Heart right ventricle (tissue), 16 donors: ENCODE results near the gene SLC27A1. TPM values are rescaled to one million over a fixed set of nuclear protein-coding genes. Genes with fewer than 3 reads are reported as not detected.

ENCODE experiments used
- ATAC-seq, 8 donors: fragments of 200-7000 bp; cut with Tn5 transposase; one replicate each; pipeline ENCODE4 v1.9.1; 2020; ENCODE audit warnings: mild to moderate bottlenecking in 8 of 8, moderate library complexity in 8 of 8, moderate number of reproducible peaks in 1 of 8
- DNase-seq, 2 donors: peaks; one replicate each; pipeline ENCODE4 v3.0.0-alpha.2; 2020
- H3K27ac ChIP-seq, 10 donors: fragments of 200-600 bp; sonication (generic) in 2 of 10; one replicate each; pipeline versions ENCODE4 v1.5.0 to v1.8.0; 2020 to 2022; ENCODE audit warnings: mild to moderate bottlenecking in 3 of 10
- H3K27me3 ChIP-seq, 7 donors: fragments of 200-600 bp; one replicate each; pipeline ENCODE4 v1.8.0; 2021 to 2022; ENCODE audit warnings: mild to moderate bottlenecking in 2 of 7
- H3K36me3 ChIP-seq, 9 donors: fragments of 200-600 bp; sonication (generic) in 1 of 9; one replicate each; pipeline versions ENCODE4 v1.5.0 to v1.8.0; 2020 to 2022; ENCODE audit warnings: mild to moderate bottlenecking in 2 of 9
- H3K4me1 ChIP-seq, 9 donors: fragments of 200-600 bp; sonication (generic) in 1 of 9; one replicate each; pipeline versions ENCODE4 v1.5.0 to v1.8.0; 2020 to 2022; ENCODE audit warnings: mild to moderate bottlenecking in 4 of 9
- H3K4me3 ChIP-seq, 10 donors: fragments of 200-600 bp; sonication (generic) in 2 of 10; one replicate each; pipeline versions ENCODE4 v1.5.0 to v1.8.0; 2020 to 2022; ENCODE audit warnings: mild to moderate bottlenecking in 7 of 10, moderate library complexity in 2 of 10
- H3K9me3 ChIP-seq, 11 donors: fragments of 200-600 bp in 10 of 11; sonication (generic) in 2 of 11; one replicate each; pipeline versions ENCODE4 v1.5.0 to v1.8.0; 2013 to 2022; ENCODE audit warnings: mild to moderate bottlenecking in 2 of 11, control low read depth in 1 of 11, moderate library complexity in 1 of 11
- CTCF ChIP-seq, 9 donors: fragments of 200-600 bp; sonication (generic) in 2 of 9; IDR thresholded peaks; one replicate each; pipeline versions ENCODE4 v1.5.0 to v1.8.0; 2021 to 2022; ENCODE audit warnings: antibody characterized with exemption in 9 of 9, mild to moderate bottlenecking in 5 of 9, moderate library complexity in 1 of 9
- WGBS, 2 donors: extraction: QIAGEN DNeasy Blood & Tissue Kit; methylation state at CpG; one replicate each; pipeline ENCODE4 v1.1.7; 2013; ENCODE audit warnings: inconsistent platforms in 1 of 2; 5-methylcytosine and 5-hydroxymethylcytosine counted together
- intact Hi-C, 10 donors: fragments of 100-400 bp; cut with DNase I; formaldehyde crosslinking; loops; one replicate each; pipeline versions ENCODE4 v1.11.1 to v1.14.2; 2022
- polyA plus RNA-seq, 2 donors: library from polyadenylated mRNA; stranded (reverse); fragments of 200-250 nt; gene quantifications; one replicate each; pipeline ENCODE4 v1.2.3, GENCODE V29; 2013
- total RNA-seq, 10 donors: library from RNA; stranded (reverse); fragmentation: NEBNext Ultra II Directional in 3 of 10; extraction: Animal tissue kit (Norgen Biotek cat#: 25700) in 3 of 10; gene quantifications; one replicate each; pipeline versions ENCODE4 v1.2.1 to v1.2.4, GENCODE V29; 2021 to 2023
- donor health status: Arrhythmogenic right ventricular cardiomyopathy.
- donor health status: ischemic (EF 13 %, LVEDD 7.1; RV severe dilation, severe dysfunction).
- donor health status: healthy with polysubstance abuse.
- donor health status: DM: no; HTN: yes; CAD: no.
- donor health status: DM: no; HTN: no; CAD: no.
- donor health status: ischemic (EF 25% LVEDD 6.9; RV normal size, moderate dysfunction).
- donor health status: ischemic (EF 25% LVEDD 5.7; RV mildly dilated, moderate dysfunction).
- donor health status: healthy.
- donor health status: DM: yes; HTN: yes; CAD: no.
- donor health status: Ischemic cardiomyopathy.
- donor health status: ischemic (EF 35%, LVEDD 5.7; RV mildly dilated, moderate dysfunction).
- donor health status: nonischemic (EF 11% LVEDD 7.7; RV severe dilation, severe dysfunction).
- donor health status: DM: yes; HTN: yes; CAD: no.
- donor health status: PGD.
- donor health status: ischemic (EF 29% LVEDD 5.4; RV normal size, mild dysfunction).
- donor health status: nonischemic (EF 23%, LVEDD 6.1; RV moderate dilation, normal function).

Gene SLC27A1
- total and polyA plus RNA-seq, 12 donors = 16.0 to 78.3 (median 47.2) TPM

GRCh38 chr19:17526922-17527321 is 56.6 kb downstream of the SLC27A1 start:
- Histone ChIP-seq H3K4me1 (peaks cover 0 to 24% (median 11%) of the 10 kb centered on the region in 9 donors), H3K27me3 (peaks cover 0 to 32% (median 7%) of the 10 kb centered on the region in 7 donors), H3K27ac (no peak overlapping the region), H3K36me3 (no peaks in the 10 kb centered on the region), H3K9me3 (peaks cover 0 to 11% (median 0%) of the 10 kb centered on the region in 11 donors), H3K4me3 (no peak overlapping the region)
- intact Hi-C loops = no loop called here
- WGBS, 2 donors = 65 to 69% methylated on average over 16 of the region's 16 CpGs
- no peak for DNase-seq
- ATAC-seq = no peak
- TF ChIP-seq CTCF (IDR thresholded peaks at IDR 0.05) = no peak

DNA sequence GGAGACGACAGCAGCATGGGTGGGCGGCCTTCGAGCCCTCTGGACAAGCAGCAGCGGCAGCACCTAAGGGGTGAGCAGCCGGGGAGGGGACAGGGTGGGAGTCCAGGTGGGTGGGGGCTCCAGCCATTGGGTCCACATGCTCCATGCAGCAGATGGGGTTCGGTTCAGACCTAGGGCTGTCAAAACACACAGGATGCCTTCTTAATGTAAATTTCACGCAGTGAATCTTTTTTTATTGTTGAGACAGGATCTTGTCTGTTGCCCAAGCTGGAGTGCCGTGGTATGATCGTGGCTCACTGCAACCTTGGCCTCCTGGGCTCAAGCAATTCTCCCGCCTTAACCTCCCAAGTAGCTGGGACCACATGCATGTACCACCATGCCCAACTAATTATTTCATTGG is 57.0 kb downstream of the SLC27A1 start:
- no peak for TF ChIP-seq CTCF (IDR thresholded peaks at IDR 0.05)
- Histone ChIP-seq H3K27ac (no peak overlapping the region), H3K4me3 (no peak overlapping the region), H3K36me3 (no peaks in the 10 kb centered on the region), H3K9me3 (peaks cover 0 to 11% (median 0%) of the 10 kb centered on the region in 11 donors), H3K27me3 (peaks cover 0 to 37% (median 7%) of the 10 kb centered on the region in 7 donors), H3K4me1 (peaks cover 0 to 20% (median 11%) of the 10 kb centered on the region in 9 donors)
- ATAC-seq (no peak), DNase-seq (no peak)
- intact Hi-C loops = no loop called here
- 72 to 82% methylated on average over 10 of the region's 10 CpGs for WGBS, 2 donors

DNA sequence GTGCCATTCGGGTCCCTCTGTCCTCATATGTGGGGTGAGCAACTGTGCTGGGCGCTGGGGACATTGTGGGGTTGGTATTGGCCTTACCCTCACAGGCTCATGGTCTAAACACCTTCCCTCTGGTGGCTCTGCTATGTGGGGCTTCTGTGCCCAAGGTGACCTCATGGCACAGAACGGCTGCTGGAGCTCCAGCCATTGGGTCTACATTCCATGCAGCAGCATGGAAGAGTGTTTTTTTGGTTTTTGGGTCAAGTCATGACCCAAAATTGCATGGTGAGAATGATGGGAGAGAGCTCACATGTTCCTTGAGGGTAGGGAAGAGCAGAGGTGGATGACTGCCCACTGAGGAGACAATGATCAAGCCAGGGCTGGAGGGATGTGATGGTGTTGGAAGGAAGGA is 58.3 kb downstream of the SLC27A1 start:
- TF ChIP-seq CTCF (IDR thresholded peaks at IDR 0.05) = no peak
- WGBS, 2 donors = 94 to 98% methylated on average over 3 of the region's 3 CpGs
- Histone ChIP-seq H3K27ac (no peak overlapping the region), H3K4me3 (no peak overlapping the region), H3K9me3 (peaks cover 0 to 11% (median 0%) of the 10 kb centered on the region in 11 donors), H3K36me3 (no peaks in the 10 kb centered on the region), H3K27me3 (peaks cover 0 to 37% (median 7%) of the 10 kb centered on the region in 7 donors), H3K4me1 (peaks cover 0 to 7% (median under 1%) of the 10 kb centered on the region in 9 donors)
- DNase-seq (no peak), ATAC-seq (no peak)
- intact Hi-C loops = no loop called here

DNA sequence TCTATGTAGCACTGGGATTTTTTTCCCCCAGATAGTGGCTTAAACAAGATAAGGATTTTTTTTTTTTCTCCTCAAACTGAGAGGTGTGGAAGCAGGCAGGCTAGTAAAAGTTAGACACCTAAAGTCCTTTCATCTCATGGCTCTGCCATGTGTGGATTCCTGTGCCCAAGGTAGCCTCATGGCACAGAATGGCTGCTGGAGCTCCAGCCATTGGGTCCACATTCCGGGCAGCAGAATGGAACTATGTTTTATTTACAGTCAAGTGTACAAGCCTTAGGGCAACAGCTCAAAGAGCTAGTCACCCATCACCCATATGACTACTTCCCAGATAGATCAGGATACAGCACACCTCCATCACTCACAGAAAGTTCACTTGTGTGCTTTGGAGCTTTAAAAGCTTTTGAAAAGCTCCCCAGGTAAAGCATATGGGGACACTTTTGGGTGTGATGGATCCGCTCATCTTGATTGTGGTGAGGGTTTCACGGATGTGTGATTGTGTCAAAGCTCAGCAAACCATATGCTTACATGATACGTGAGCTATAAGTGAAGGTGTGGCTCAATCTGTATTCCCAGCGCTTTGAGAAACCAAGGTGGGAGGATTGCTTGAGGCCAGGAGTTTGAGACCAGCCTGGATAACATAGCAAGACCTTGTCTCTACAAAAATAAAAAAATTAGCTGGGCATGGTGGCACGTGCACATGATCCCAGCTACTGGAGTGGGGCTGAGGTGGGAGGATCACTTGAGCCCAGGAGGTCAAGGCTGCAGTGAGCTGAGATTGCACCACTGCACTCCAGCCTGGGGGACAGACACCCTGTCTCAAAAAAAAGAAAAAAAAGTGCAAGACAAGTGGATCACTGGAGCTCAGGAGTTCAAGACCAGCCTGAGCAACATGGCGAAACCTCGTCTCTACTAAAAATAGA is 59.2 kb downstream of the SLC27A1 start:
- WGBS, 2 donors = 76 to 77% methylated on average over 8 of the region's 8 CpGs

More for the DNA sequence above, 59.2 kb downstream of the SLC27A1 start:
- no peak for TF ChIP-seq CTCF (IDR thresholded peaks at IDR 0.05)
- Histone ChIP-seq H3K4me1 (no peaks in the 10 kb centered on the region), H3K36me3 (no peaks in the 10 kb centered on the region), H3K4me3 (no peak overlapping the region), H3K9me3 (peaks cover 0 to 11% (median 0%) of the 10 kb centered on the region in 11 donors), H3K27ac (no peak overlapping the region), H3K27me3 (peaks cover 0 to 43% (median 7%) of the 10 kb centered on the region in 7 donors)
- ATAC-seq (no peak), DNase-seq (no peak)
- intact Hi-C loops = loop anchor here in 2 of 10 donors (10.0 kb wide), 2 partner anchors 55 to 245 kb away; no protein-coding TSS in a partner anchor
